Measurements from ENCODE around the gene GPR137.
"Not testable (repeated sequence)": the region's sequence is repeated elsewhere in the genome, so short reads cannot be mapped to it uniquely, and the experiment has no call there.

Gene GPR137, protein sequence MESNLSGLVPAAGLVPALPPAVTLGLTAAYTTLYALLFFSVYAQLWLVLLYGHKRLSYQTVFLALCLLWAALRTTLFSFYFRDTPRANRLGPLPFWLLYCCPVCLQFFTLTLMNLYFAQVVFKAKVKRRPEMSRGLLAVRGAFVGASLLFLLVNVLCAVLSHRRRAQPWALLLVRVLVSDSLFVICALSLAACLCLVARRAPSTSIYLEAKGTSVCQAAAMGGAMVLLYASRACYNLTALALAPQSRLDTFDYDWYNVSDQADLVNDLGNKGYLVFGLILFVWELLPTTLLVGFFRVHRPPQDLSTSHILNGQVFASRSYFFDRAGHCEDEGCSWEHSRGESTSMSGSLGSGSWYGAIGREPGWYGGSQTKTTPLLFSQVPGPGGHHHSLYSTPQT

DNA sequence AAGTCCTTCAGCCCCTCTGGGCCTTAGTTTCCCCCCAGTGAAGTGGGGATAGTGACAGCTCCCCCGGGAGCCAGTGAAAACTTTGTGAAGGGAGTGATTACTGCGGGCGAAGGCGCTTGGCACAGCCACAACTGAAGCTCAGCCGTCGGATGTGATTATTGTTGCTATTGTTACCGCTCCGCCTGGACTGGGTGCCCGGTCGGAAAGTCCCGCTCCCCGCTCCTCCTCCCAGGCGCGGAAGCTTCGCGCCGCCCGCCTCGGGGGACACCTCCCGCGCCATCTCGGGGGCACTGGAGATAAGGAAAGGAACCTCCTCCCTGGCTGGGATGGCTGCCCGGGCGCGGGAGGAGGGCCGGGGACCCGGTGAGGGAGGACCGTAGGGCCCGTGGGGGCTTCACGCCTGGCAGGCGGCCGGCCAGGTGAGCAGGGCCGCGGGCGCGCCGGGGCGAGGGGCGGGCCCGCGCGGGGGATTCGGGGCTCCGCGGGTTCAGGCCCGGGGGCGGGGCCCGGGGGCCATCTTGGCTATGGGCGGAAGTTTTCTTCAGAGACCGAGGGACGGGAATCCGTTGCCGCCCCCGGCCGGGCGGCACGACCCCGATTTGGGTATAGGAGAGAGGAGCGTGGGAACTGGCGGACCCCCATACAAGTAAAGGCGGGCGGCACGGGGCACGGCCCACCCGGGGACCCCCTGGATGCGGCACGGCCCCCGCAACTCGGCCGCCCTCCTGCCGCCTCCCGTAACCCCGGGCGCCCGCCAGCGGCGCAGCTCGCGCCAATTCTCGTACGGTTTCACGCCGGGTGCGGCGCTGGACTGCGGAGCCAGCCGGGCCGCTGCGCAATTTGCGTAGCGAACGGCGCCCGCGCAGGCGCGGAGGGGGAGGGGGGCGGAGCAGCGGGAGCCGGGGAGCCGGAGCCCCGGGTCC, at the start of gene GPR137:
Gene GPR137 (plus strand): TSS at position 887 of the 923 bp plus-strand sequence. CDS start 677 bp downstream, outside the sequence.
- DNase-seq (ENCODE audit: low read depth): peak; percentile 92

DNA sequence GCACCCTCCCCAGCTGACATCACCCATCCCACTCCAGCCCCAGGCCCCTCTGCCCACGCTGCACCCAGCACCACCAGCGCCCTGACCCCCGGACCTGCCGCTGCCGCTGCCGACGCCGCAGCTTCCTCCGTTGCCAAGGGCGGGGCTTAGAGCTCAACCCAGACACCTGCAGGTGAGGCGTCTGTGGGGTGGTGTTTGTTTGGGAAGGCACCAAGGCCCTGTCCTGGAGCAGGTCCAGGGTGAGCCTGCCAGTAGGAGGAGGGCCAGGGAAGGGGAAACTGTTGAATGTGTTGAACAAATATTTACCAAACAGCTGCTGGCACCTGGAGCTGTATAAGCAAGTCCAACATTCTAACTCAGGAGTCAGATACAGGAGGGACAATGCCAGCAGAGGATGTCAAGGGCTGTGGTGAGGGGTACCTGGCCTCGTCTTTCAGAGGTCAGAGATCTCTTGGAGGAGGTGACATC, 48.1 kb upstream of the GPR137 start:
- DNase-seq (ENCODE audit: low read depth): no peak

DNA sequence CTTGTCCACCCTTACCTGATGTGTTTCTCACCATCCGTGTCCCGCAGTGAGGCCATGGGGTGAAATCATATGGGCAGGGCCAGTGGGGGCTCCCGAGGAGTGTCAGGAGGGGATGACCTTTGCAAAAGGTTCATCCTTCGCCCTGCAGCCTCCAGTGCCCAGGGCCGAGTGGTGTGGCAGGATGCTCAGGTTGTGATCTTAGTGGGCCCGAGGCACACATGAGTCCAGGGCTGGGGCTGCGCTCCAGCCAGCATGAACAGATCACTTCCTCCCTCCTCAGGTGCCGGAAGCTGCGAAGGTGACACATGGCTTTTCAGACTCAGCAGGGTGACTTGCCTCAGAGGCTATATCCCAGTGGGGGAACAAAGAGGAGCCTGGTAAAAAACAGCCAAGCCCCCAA, 47.6 kb upstream of the GPR137 start:
- no peak for DNase-seq (ENCODE audit: low read depth)

DNA sequence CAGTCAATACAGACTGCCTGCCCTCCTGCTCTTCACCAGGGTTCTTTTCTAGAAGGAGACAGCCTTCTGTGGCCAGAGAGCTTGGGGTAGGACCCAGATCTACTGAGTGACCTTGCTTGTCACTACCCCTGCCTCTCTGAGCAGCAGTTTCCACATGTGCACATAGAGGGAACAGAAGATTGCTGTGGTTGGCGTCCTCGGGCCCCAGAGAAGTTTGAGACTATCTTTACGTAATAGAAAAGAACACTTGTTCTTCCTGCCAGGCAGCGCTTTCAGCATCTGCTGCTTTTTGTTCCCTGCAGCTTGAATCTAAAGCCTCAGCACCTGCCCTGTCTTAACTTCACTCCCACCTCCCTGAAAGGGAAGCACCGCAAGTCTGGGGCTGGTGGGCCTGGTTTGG, 46.6 kb upstream of the GPR137 start:
- DNase-seq (ENCODE audit: low read depth): no peak

DNA sequence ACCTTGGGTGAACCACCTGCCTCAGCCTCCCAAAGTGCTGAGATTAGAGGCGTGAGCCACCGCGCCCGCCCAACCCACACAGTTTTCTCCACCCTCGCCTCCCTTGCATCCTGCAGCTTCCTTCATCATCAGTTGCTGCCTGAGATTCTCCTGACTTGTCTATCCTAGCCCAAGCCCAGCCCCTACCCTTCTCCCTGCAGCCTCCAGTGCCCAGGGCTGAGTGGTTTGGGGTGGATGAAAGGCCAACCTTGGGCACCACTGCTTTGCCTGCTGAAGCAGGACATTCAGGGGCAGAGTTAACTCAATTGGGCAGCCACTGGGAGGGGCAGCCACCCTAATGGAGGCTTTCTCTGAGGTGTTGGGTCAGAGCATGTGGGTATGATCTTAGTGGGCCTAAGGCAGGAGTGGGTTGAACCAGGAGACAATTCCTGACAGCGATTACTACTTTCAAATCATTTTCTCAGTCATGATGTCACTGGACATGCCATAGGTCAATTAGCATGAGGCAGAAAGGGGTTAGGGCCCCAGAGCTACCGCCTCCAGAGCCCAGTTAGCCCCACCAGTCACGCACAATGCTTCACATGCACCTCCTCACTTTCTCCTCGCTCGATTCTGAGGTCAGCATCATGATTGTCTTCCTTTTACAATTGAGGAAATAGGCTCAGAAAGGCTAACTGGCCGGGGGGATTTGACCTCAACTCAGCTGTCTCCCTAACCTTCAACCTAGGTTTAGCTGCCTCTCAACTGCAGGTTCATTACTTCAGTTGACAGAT, 45.8 kb upstream of the GPR137 start:
- no peak for DNase-seq (ENCODE audit: low read depth)

DNA sequence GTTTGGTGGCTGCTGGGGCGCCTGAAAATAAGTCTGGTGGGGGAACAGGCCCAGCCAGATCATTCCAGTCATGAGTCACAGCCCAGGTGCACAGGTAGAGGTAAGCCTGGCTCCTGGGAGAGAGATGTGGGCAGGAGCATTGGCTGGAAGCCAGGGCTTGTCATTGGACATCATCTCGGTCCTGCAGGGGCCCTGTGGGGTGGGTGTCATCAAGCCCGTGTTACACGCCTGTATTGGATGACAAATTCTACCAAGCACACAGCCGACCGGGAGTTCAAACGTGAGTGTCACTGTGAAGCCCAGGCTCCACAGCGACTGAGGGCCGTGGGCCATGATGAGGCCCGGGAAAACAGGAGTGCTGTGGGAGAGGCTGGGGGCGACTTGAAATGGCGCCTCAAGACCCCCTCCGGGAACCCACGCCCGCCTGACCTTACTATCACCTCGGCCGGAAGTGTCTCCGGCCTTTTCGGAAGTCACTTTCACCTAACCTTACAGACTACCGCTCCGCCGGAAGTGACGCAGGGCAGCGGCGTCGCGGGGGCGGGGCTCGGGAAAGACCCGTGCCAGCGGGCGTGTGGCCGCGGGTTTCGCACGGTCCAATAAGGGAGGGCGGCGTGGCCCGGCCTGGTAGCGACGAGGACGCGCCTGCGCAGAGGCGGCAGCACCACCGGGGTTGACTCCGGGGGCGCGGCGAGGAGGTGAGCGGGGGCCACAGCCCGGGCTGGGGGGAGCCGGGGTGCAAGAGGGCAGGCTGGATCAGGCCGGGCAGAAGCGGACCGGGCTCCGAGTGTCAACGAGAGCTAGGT, 45.0 kb upstream of the GPR137 start, which contains the start of gene FKBP2:
Gene FKBP2 (plus strand): TSS at position 661 of the 806 bp plus-strand sequence. CDS start 1,293 bp downstream, outside the sequence.
- DNase-seq (ENCODE audit: low read depth): peak; percentile 99

DNA sequence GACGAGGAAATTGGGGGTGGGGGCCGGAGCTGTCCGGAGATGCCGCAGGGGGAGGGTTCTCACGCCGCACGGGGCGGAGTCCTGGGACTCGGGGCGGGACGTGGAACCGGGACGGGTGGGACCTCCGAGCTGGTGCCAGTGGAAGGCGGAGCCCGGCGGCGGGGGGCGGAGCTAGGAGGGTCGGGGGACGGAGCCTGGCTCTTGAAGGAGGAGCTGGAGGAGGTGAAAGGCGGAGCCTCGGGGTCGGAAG, 44.5 kb upstream of the GPR137 start:
- peak; percentile 100 for DNase-seq (ENCODE audit: low read depth)

DNA sequence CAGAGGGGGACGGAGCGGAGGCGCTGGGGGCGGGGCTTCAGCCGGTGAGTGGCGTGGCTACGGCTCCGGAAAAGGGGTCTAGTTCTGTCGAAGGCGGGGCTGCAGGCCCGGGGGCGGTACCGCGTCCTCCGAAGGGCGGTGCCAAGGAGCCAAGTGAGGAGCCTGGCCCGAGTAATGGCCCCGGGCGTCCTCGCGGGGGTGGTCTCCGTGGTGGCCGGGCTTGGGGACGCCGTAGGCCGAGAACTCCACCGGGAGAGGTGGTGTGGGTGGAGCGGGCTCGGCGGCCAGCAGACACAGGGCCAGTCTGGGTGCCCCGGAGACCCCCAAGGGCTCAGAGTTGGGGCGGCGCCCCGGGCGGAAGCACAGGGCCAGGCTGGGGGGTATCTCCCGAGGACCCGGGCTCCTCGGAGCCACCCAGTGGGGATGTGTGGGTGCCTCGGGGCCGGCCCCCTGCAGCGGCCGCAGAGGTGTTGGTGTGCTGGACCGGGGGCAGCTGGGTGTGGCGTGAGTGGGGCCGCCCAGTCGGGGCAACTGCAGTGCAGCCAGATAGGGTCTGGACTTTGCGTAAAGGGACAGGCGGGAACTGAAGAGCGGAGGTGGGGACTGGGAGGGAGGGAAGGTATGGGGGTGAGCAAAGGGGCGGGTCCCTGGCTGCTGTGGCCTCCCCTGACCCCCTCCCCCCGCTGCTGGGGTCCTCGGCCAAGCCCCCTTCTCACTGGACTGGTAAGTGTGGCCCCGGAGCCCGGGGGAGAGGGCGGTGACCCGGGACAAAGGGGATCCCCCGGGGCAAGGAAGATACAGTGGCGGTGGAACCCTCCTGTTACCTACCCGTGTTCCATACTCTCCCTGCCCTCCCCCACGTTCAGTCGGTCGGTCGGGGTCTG, 43.9 kb upstream of the GPR137 start:
- DNase-seq (ENCODE audit: low read depth): no peak

DNA sequence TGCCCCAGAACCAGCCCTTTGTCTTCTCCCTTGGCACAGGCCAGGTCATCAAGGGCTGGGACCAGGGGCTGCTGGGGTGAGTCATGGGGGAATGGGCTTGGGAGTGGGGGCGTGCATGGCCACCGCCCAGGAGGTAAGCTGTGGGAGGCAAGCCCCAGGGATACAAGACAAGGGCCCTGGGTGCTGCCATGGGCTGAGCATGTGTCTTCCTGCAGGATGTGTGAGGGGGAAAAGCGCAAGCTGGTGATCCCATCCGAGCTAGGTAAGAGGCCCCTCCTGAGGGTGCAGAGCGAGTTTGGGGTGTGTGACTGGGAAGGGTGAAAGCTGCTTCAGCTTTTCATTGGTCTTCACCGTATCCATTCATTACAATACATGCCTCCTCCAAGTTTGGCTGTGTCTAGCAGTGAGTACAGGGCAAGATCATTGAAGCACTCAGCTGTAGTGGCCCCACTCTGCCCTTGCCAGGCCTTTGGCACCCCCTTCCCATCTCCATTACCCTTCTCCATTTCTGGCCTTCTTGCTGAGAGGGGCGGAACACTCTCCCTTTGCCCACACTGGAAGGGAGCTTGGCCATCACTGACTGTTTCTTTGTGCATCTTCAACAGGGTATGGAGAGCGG, 42.3 kb upstream of the GPR137 start:
- no peak for DNase-seq (ENCODE audit: low read depth)

DNA sequence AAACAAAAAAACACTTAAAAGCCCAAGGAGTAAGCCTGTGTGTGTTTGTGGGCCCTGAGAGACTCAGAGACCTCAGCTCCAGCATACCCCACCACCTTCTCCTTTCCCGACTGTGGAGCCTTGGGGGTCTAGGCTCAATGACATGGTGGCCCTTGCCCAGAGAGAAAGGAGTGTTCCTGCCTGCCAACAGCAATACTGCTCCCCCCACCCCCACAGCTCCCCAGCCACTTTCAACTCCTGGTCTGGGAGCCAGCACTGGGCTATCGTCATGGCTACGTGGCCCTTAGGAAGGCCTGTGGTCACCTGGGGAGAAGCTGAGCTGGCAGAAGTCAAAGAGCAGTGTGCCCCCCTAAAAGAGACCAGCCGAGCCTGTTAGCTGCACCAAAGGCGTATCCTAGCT, 41.5 kb upstream of the GPR137 start:
- DNase-seq (ENCODE audit: low read depth): no peak

DNA sequence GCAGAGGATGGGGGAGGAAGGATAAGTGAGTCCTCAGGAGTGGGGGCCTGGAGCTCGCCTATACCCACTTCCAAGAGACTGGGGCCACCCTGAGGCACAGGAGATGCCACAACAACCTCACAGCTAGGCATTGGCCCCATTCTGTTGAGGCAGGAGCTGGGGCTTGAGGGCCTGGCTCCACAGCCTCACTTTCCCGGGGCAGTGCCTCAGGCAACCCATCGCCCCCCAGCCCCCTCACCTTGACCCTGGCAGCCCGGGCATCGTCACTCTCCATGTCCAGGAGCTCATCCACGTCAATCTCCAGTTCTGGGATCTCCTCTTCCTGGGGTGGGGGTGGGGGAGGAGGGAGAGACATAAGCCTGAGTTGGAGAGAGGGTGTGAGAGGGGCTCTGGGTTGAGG, 40.7 kb upstream of the GPR137 start:
- DNase-seq (ENCODE audit: low read depth): no peak

DNA sequence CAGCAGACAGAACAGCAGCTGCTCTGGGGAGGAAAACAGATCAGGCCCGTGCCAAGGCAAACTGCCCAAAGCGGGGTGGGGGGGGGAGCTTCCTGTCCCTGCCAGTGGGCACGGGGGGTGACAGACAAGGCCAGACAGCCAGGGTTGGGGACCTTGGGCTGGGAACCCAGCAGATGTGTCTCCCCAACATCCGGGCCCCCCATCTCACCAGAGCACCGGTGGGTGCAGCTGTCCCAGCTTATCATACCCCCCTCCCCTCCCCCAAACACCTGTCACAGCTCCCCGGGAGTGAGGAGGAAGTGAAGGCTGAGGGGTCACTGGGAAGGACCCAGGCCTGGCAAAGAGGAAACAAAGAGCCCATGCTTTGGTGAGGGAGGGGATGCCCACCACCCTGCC, 40.2 kb upstream of the GPR137 start:
- no peak for DNase-seq (ENCODE audit: low read depth)

DNA sequence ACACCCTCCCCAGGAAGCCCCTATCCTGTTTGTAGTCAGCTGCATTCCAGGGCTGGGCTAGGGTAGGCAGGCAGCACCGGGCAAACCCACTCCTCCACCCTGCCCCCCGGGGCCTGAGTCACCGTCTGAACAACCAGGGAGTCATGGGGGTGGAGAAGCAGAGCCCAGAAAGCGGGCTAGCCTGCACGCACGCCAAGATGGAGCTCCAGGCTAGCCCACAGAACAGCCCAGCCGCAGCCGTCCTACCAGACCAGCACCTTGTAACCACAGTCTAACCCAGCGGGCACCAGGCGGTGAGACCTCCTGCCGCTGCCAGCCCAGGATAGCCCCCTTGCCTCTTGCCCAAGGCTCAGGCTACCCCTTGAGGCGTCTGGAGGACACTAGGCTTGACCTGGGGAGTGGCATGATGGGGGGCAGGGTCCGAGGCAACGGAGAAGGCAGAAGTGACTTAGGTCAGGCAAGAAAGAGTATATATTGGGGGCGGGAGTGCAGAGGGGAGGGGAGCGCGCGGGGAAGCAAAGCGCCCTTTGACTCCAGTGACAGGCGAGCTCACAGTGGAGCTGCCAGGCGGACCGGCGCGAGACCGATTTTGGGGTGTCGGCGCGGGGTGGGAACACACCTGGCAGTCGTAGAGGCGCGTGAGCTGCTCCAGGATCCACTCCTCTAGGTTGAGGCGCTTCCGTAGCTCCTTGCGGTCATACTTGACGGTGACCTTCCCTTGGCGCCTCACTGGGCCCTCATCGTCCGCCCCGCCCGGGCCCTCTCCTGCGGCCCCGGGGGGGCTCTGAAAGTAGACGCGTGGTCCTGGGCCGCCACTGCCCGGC, 39.6 kb upstream of the GPR137 start:
- DNase-seq (ENCODE audit: low read depth): peak; percentile 76

DNA sequence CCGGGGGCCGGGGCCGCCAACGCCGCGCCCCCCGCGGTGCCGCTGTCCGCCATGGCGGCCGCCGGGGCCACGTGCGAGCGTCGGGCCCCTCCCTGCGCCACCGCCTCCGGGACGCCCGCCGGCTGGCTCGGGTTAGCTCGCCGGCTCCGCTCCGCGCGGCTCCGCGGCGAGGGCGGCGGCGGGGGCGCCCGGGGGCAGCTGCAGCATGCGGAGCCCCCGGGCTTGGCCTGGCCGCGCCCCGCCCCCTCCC, 39.1 kb upstream of the GPR137 start:
- DNase-seq (ENCODE audit: low read depth): not testable (repeated sequence)

DNA sequence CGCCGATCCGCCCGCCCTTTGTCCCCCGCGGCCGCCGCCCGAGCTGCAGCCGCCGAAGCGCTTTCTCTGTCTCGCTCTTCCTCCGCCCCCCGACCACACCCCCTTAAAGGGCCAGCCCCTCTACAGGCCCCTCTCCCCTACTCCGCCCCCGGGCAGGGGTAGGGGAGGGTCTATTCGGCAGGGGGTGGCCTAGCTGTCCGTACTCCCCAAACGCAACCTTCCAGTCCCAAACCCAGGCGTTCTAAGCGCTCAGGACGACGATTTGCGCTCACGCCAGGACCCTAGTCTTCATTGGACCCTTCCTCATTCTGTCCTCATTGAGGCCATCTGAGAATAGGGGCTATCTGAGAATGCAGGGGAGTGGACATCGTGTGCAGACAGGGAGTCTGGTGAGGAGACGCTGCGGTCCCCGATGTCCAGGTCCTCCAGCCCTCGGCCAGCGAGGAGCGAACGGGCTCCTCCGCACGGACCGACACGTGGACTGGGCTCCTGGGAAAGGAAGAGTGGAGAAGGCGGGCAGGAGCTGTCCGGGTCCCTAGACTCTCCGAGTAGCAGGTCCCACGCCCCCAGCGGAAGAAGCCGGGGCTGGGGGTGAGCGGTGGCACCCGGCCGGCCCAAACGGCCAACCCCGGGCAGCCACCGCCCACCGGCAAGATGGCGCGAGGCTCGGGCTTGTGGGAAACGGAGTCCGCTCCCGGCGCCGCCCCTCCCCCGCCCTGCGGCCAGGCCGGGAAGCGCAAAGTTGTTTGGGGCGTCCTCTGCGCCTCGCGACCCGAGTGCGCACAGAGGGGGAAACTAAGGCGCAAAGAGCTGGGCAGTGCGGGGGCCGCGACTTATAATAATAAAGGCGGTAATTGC, 38.5 kb upstream of the GPR137 start, which contains the start of gene PPP1R14B:
Gene PPP1R14B (minus strand): TSS at position 73 of the 858 bp plus-strand sequence. CDS start 270 bp downstream, outside the sequence.
- peak; percentile 82 for DNase-seq (ENCODE audit: low read depth)

DNA sequence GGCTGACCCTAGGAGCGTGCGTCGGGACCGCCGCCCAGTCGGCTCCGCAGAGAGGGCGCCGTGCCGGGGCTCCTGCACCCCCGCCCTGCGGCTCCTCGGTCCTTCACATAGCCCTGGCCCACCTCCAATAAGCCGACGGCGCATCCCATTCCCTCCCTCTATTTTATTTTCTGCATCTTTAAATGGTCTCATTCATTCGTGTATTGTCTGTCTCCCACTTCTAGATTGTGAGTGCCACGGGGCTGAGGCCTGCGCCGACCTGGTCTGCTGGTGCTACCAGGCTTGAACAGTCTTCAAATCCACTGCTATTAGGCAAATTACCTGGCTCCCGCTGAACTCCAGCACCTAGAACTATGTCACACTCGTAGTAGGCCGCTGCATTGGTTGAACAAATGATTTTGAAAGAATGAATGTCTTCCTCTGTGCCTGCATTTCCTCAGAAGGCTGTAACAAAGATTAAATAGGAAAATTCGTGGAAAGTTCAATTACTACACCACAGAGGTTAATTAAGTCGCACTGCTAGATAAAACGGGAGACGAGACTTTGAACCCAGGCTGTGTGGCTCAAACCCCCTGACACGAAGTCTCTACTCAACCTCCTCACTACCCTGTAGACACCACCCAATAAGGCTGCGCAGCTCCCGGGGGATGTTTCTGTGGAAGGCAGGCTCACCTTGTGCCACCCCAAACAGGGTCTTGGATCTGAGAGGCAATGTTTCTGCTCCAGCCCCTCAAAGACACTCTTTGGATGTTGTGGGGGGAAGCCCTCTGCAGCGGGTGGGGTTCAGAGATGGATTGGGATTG, 37.7 kb upstream of the GPR137 start:
- DNase-seq (ENCODE audit: low read depth): no peak

DNA sequence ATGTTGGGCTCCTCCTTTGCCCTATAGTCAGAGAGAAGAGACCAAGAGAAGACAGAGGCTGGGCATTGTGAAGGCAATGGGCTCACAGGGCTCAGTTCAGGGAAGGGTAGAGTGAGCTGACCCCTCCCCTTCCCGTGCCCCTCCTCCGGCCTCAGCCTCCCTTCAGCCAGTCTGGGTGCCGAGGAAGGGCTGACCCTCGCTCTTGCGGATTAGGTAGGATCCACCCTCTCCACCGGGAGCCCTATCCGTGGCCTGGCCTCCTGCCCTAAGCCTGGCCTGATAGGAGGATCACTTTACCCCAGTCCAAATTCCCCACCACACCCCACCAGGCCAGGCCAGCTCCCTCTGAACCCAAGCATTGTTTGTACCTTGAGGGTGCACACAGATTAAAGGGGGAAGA, 37.1 kb upstream of the GPR137 start:
- DNase-seq (ENCODE audit: low read depth): no peak
